Chondrocyte (in vitro differentiated cells): ENCODE data around the gene PTPDC1. TPM values are rescaled to one million over a fixed set of nuclear protein-coding genes. Genes with fewer than 3 reads are reported as not detected.

Source experiments
- DNase-seq: peaks from one replicate; pipeline ENCODE4 v3.0.0; 2021; ENCODE audit warnings: mixed read lengths, low spot score
- H3K27ac Mint-ChIP-seq: one replicate; pipeline ENCODE4 v1.8.0; 2021; ENCODE audit warnings: mild to moderate bottlenecking, moderate library complexity, mixed read lengths; ENCODE audit not compliant: unreplicated experiment
- H3K27me3 Mint-ChIP-seq: 2 replicates; pipeline ENCODE4 v1.8.0; 2021; ENCODE audit warnings: low read depth, mixed read lengths
- H3K36me3 Mint-ChIP-seq: 2 replicates; pipeline ENCODE4 v1.8.0; 2021; ENCODE audit warnings: low read depth, mixed read lengths
- H3K4me1 Mint-ChIP-seq: 2 replicates; pipeline ENCODE4 v1.8.0; 2021; ENCODE audit warnings: low read depth, mild to moderate bottlenecking, mixed read lengths
- H3K4me3 Mint-ChIP-seq: one replicate; pipeline ENCODE4 v1.8.0; 2021; ENCODE audit warnings: mild to moderate bottlenecking, moderate library complexity, mixed read lengths; ENCODE audit not compliant: unreplicated experiment
- H3K9me3 Mint-ChIP-seq: 2 replicates; pipeline ENCODE4 v1.8.0; 2021; ENCODE audit warnings: low read depth, mixed read lengths
- CTCF ChIP-seq: fragments of 200-600 bp; sonication (generic); IDR thresholded peaks from 2 replicates; pipeline ENCODE4 v1.5.0; 2021; ENCODE audit warnings: antibody characterized with exemption, mild to moderate bottlenecking, moderate library complexity
- total RNA-seq: library from RNA; stranded (reverse); gene quantifications from 3 replicates; pipeline ENCODE4 v1.2.1, GENCODE V29; 2021

Gene PTPDC1
- total RNA-seq, 1 donor from 2014 or later: 16.0 TPM

- Mint-ChIP-seq H3K36me3 (peaks cover 32% of the 10 kb centered on the region), H3K27ac (no peak overlapping the region), H3K27me3 (no peaks in the 10 kb centered on the region), H3K4me1 (peaks cover 15% of the 10 kb centered on the region), H3K9me3 (peaks cover 6% of the 10 kb centered on the region), H3K4me3 (no peak overlapping the region)
- TF ChIP-seq CTCF: no peak
- DNase-seq: no peak
Measured at GRCh38 chr9:94076557-94076956, 7.7 kb upstream of the PTPDC1 start.

- no peaks in the 10 kb centered on the region for H3K9me3 Mint-ChIP-seq
- H3K36me3 Mint-ChIP-seq: peaks cover 26% of the 10 kb centered on the region
- no peak for TF ChIP-seq CTCF
- no peak for DNase-seq
- no peak overlapping the region for H3K4me3 Mint-ChIP-seq
- H3K4me1 Mint-ChIP-seq: peaks cover 7% of the 10 kb centered on the region
- no peak overlapping the region for H3K27ac Mint-ChIP-seq
- H3K27me3 Mint-ChIP-seq: no peaks in the 10 kb centered on the region
Measured at GRCh38 chr9:94078086-94078485, 6.2 kb upstream of the PTPDC1 start.

GRCh38 chr9:94079236-94079635 is 5.0 kb upstream of the PTPDC1 start:
- no peak for DNase-seq
- Mint-ChIP-seq H3K9me3 (no peaks in the 10 kb centered on the region), H3K27me3 (no peaks in the 10 kb centered on the region), H3K4me3 (no peak overlapping the region), H3K36me3 (peaks cover 23% of the 10 kb centered on the region), H3K4me1 (peaks cover 8% of the 10 kb centered on the region), H3K27ac (no peak overlapping the region)
- TF ChIP-seq CTCF: no peak

GRCh38 chr9:94080249-94080648 is 4.0 kb upstream of the PTPDC1 start:
- H3K4me3 Mint-ChIP-seq: no peak overlapping the region
- H3K27me3 Mint-ChIP-seq: no peaks in the 10 kb centered on the region
- no peak for DNase-seq
- H3K4me1 Mint-ChIP-seq: peaks cover 17% of the 10 kb centered on the region
- peaks cover 23% of the 10 kb centered on the region for H3K36me3 Mint-ChIP-seq
- H3K27ac Mint-ChIP-seq: no peak overlapping the region
- TF ChIP-seq CTCF: no peak
- H3K9me3 Mint-ChIP-seq: no peaks in the 10 kb centered on the region

GRCh38 chr9:94081435-94081834 is 2.8 kb upstream of the PTPDC1 start:
- Mint-ChIP-seq H3K27me3 (no peaks in the 10 kb centered on the region), H3K4me1 (peaks cover 26% of the 10 kb centered on the region), H3K27ac (no peak overlapping the region), H3K36me3 (peaks cover 21% of the 10 kb centered on the region), H3K4me3 (no peak overlapping the region), H3K9me3 (no peaks in the 10 kb centered on the region)
- no peak for TF ChIP-seq CTCF
- no peak for DNase-seq
